Measurements from ENCODE around the gene MSMO1.

Gene MSMO1

GRCh38 chr4:165325732-165326512, 1.5 kb upstream of the MSMO1 start:
- H3K27me3 ChIP-seq (ENCODE audit: insufficient read depth, low read length, poor library complexity): no peaks in the 10 kb centered on the region
- no peak overlapping the region for H2BK120ac ChIP-seq (ENCODE audit: low read depth, low read length)
- no peak overlapping the region for H3K4ac ChIP-seq (ENCODE audit: low read depth, low read length)
- no peak overlapping the region for H2BK5ac ChIP-seq (ENCODE audit: low read length)
- H3K4me1 ChIP-seq (ENCODE audit: control insufficient read depth, low read depth, low read length): no peaks in the 10 kb centered on the region
- H4K5ac ChIP-seq (ENCODE audit: low read length): no peak overlapping the region
- H3K79me2 ChIP-seq (ENCODE audit: control insufficient read depth, insufficient read depth, low read length): peaks cover 34% of the 10 kb centered on the region
- H3K4me3 ChIP-seq (ENCODE audit: low read length): no peak overlapping the region
- no CpG with 5 or more reads among the region's 8 CpGs for WGBS (ENCODE audit: extremely low coverage, insufficient coverage, low lambda C conversion rate)
- no peaks in the 10 kb centered on the region for H3K36me3 ChIP-seq (ENCODE audit: control insufficient read depth, insufficient read depth, low read length)
- peak overlapping the region; percentile 80 for H3K18ac ChIP-seq (ENCODE audit: low read length)
- no peak overlapping the region for H3K4me2 ChIP-seq (ENCODE audit: low read length)
- H2AK5ac ChIP-seq (ENCODE audit: low read length): peak overlapping the region; percentile 44
- peaks cover 2% of the 10 kb centered on the region for H3K79me1 ChIP-seq (ENCODE audit: low read length)
- H3K9ac ChIP-seq (ENCODE audit: low read length): no peak overlapping the region
- peak; percentile 76 for DNase-seq
- peak overlapping the region; percentile 59 for H2BK15ac ChIP-seq (replicated peaks; ENCODE audit: low read depth)
- no peak overlapping the region for H3K23ac ChIP-seq (ENCODE audit: low read length)
- no peak overlapping the region for H4K8ac ChIP-seq (ENCODE audit: low read depth, low read length)
- H3K27ac ChIP-seq (ENCODE audit: low read depth, low read length): peak overlapping the region; percentile 22
- peak overlapping the region; percentile 29 for H3K56ac ChIP-seq (ENCODE audit: low read length)

DNA sequence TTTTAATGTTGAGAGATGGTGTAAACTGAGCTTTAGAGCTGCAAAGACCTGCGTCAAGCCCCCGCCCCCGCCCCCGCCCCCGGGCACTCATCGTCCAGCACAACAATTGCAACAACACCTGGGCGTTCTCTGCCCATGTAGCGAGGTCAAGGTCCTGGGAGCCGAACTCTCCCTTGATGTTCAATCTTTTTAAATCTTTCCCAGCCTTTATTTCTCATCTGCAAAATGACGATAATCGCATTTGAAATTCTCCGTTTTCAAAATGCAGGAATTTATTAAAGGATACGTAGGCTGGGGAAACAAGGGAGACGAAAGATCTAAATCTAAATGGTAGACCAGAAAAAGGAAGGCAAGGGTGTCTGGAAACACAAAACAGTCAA, 648 bp upstream of the MSMO1 start:
- peaks cover 2% of the 10 kb centered on the region for H3K79me1 ChIP-seq (ENCODE audit: low read length)
- H4K5ac ChIP-seq (ENCODE audit: low read length): no peak overlapping the region
- H3K4me3 ChIP-seq (ENCODE audit: low read length): peak overlapping the region; percentile 69
- H2BK15ac ChIP-seq (replicated peaks; ENCODE audit: low read depth): no peak overlapping the region
- H3K18ac ChIP-seq (ENCODE audit: low read length): peak overlapping the region; percentile 76
- H3K79me2 ChIP-seq (ENCODE audit: control insufficient read depth, insufficient read depth, low read length): peaks cover 43% of the 10 kb centered on the region
- no peak overlapping the region for H2AK5ac ChIP-seq (ENCODE audit: low read length)
- H3K27ac ChIP-seq (ENCODE audit: low read depth, low read length): peak overlapping the region; percentile 82
- no peak overlapping the region for H3K23ac ChIP-seq (ENCODE audit: low read length)
- no CpG with 5 or more reads among the region's 14 CpGs for WGBS (ENCODE audit: extremely low coverage, insufficient coverage, low lambda C conversion rate)
- no peak overlapping the region for H3K4ac ChIP-seq (ENCODE audit: low read depth, low read length)
- H3K27me3 ChIP-seq (ENCODE audit: insufficient read depth, low read length, poor library complexity): no peaks in the 10 kb centered on the region
- H3K4me2 ChIP-seq (ENCODE audit: low read length): peak overlapping the region; percentile 24
- no peaks in the 10 kb centered on the region for H3K4me1 ChIP-seq (ENCODE audit: control insufficient read depth, low read depth, low read length)
- no peak overlapping the region for H4K8ac ChIP-seq (ENCODE audit: low read depth, low read length)
- DNase-seq: peak; percentile 68
- no peaks in the 10 kb centered on the region for H3K36me3 ChIP-seq (ENCODE audit: control insufficient read depth, insufficient read depth, low read length)
- peak overlapping the region; percentile 89 for H3K56ac ChIP-seq (ENCODE audit: low read length)
- no peak overlapping the region for H2BK120ac ChIP-seq (ENCODE audit: low read depth, low read length)
- peak overlapping the region; percentile 80 for H2BK5ac ChIP-seq (ENCODE audit: low read length)
- H3K9ac ChIP-seq (ENCODE audit: low read length): peak overlapping the region; percentile 89

DNA sequence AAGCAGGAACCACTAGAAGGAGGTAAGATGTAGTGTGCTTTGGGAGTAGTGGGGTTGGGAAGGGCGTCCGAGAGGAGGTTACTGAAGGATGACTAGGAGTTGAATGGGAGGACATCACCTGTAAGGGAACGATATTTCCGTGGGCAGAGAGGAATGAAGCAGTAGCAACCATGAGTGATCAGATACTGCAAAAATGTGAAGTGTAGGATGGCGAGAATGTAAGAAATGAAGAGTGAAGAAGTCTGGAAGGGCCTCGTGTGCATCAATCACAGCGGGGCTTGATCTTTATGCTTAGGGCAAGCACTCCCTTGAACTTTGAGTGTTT, 594 bp downstream of the MSMO1 start:
- no peaks in the 10 kb centered on the region for H3K4me1 ChIP-seq (ENCODE audit: control insufficient read depth, low read depth, low read length)

DNA sequence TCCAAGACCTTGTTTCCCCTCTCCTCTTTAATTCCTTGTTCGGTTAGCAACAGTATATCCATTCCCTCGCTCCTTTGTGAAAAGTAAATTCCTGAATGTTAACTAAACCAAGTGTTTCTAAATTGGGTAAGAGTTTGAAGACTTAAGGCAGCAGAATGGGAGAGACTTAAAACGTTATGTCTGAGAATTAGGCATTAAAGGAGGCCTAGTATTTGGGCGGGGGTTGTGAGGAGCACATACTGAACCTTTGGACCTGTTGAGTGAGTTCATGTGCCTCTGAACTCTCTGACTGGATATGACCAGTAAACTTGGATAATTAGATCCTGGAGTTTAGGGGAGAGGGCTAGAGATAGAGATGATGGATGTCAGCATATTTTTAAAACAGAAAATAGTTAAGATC, 1.2 kb downstream of the MSMO1 start:
- Histone ChIP-seq H3K4me1 (ENCODE audit: control insufficient read depth, low read depth, low read length) (no peaks in the 10 kb centered on the region), H3K27me3 (ENCODE audit: insufficient read depth, low read length, poor library complexity) (no peaks in the 10 kb centered on the region), H3K27ac (ENCODE audit: low read depth, low read length) (peak overlapping the region; percentile 74), H4K8ac (ENCODE audit: low read depth, low read length) (no peak overlapping the region), H3K56ac (ENCODE audit: low read length) (peak overlapping the region; percentile 93), H3K79me1 (ENCODE audit: low read length) (peaks cover 2% of the 10 kb centered on the region), H3K36me3 (ENCODE audit: control insufficient read depth, insufficient read depth, low read length) (no peaks in the 10 kb centered on the region), H3K9ac (ENCODE audit: low read length) (peak overlapping the region; percentile 89), H3K4ac (ENCODE audit: low read depth, low read length) (no peak overlapping the region), H3K18ac (ENCODE audit: low read length) (no peak overlapping the region), H2BK5ac (ENCODE audit: low read length) (no peak overlapping the region), H2BK120ac (ENCODE audit: low read depth, low read length) (no peak overlapping the region), H3K4me2 (ENCODE audit: low read length) (peak overlapping the region; percentile 56), H2AK5ac (ENCODE audit: low read length) (no peak overlapping the region), H3K4me3 (ENCODE audit: low read length) (peak overlapping the region; percentile 74), H3K23ac (ENCODE audit: low read length) (no peak overlapping the region), H3K79me2 (ENCODE audit: control insufficient read depth, insufficient read depth, low read length) (peaks cover 55% of the 10 kb centered on the region), H2BK15ac (replicated peaks; ENCODE audit: low read depth) (no peak overlapping the region), H4K5ac (ENCODE audit: low read length) (no peak overlapping the region)
- no CpG with 5 or more reads among the region's 4 CpGs for WGBS (ENCODE audit: extremely low coverage, insufficient coverage, low lambda C conversion rate)
- DNase-seq: no peak

More for the DNA sequence above, 594 bp downstream of the MSMO1 start:
- Histone ChIP-seq H2BK5ac (ENCODE audit: low read length) (peak overlapping the region; percentile 72), H4K8ac (ENCODE audit: low read depth, low read length) (no peak overlapping the region), H3K79me2 (ENCODE audit: control insufficient read depth, insufficient read depth, low read length) (peaks cover 52% of the 10 kb centered on the region), H3K36me3 (ENCODE audit: control insufficient read depth, insufficient read depth, low read length) (no peaks in the 10 kb centered on the region), H3K79me1 (ENCODE audit: low read length) (peaks cover 2% of the 10 kb centered on the region), H4K5ac (ENCODE audit: low read length) (peak overlapping the region; percentile 89), H2AK5ac (ENCODE audit: low read length) (peak overlapping the region; percentile 16), H3K23ac (ENCODE audit: low read length) (peak overlapping the region; percentile 48), H3K4ac (ENCODE audit: low read depth, low read length) (peak overlapping the region; percentile 74), H2BK120ac (ENCODE audit: low read depth, low read length) (no peak overlapping the region), H2BK15ac (replicated peaks; ENCODE audit: low read depth) (no peak overlapping the region), H3K27ac (ENCODE audit: low read depth, low read length) (peak overlapping the region; percentile 71), H3K4me2 (ENCODE audit: low read length) (peak overlapping the region; percentile 56), H3K9ac (ENCODE audit: low read length) (peak overlapping the region; percentile 89), H3K18ac (ENCODE audit: low read length) (peak overlapping the region; percentile 75), H3K4me3 (ENCODE audit: low read length) (peak overlapping the region; percentile 74), H3K27me3 (ENCODE audit: insufficient read depth, low read length, poor library complexity) (no peaks in the 10 kb centered on the region), H3K56ac (ENCODE audit: low read length) (peak overlapping the region; percentile 93)
- no CpG with 5 or more reads among the region's 7 CpGs for WGBS (ENCODE audit: extremely low coverage, insufficient coverage, low lambda C conversion rate)
- no peak for DNase-seq

- no peaks in the 10 kb centered on the region for H3K36me3 ChIP-seq (ENCODE audit: control insufficient read depth, insufficient read depth, low read length)
- no peak overlapping the region for H3K27ac ChIP-seq (ENCODE audit: low read depth, low read length)
- H3K23ac ChIP-seq (ENCODE audit: low read length): no peak overlapping the region
- H3K79me2 ChIP-seq (ENCODE audit: control insufficient read depth, insufficient read depth, low read length): peaks cover 67% of the 10 kb centered on the region
- peak overlapping the region; percentile 64 for H3K9ac ChIP-seq (ENCODE audit: low read length)
- WGBS (ENCODE audit: extremely low coverage, insufficient coverage, low lambda C conversion rate): no CpG with 5 or more reads among the region's 2 CpGs
- H3K4me3 ChIP-seq (ENCODE audit: low read length): peak overlapping the region; percentile 9
- H2BK120ac ChIP-seq (ENCODE audit: low read depth, low read length): no peak overlapping the region
- no peak overlapping the region for H4K5ac ChIP-seq (ENCODE audit: low read length)
- no peak overlapping the region for H3K4ac ChIP-seq (ENCODE audit: low read depth, low read length)
- H3K18ac ChIP-seq (ENCODE audit: low read length): no peak overlapping the region
- no peak overlapping the region for H2BK5ac ChIP-seq (ENCODE audit: low read length)
- H3K4me1 ChIP-seq (ENCODE audit: control insufficient read depth, low read depth, low read length): peaks cover 1% of the 10 kb centered on the region
- peak overlapping the region; percentile 12 for H3K56ac ChIP-seq (ENCODE audit: low read length)
- peak overlapping the region; percentile 67 for H3K4me2 ChIP-seq (ENCODE audit: low read length)
- H4K8ac ChIP-seq (ENCODE audit: low read depth, low read length): no peak overlapping the region
- DNase-seq: no peak
- H2AK5ac ChIP-seq (ENCODE audit: low read length): no peak overlapping the region
- no peaks in the 10 kb centered on the region for H3K27me3 ChIP-seq (ENCODE audit: insufficient read depth, low read length, poor library complexity)
- peaks cover 4% of the 10 kb centered on the region for H3K79me1 ChIP-seq (ENCODE audit: low read length)
- H2BK15ac ChIP-seq (replicated peaks; ENCODE audit: low read depth): no peak overlapping the region
Observed at GRCh38 chr4:165330071-165330470, 2.6 kb downstream of the MSMO1 start.
